Measurements from ENCODE around the gene ADAM12. TPM values are rescaled to one million over a fixed set of nuclear protein-coding genes. Genes with fewer than 3 reads are reported as not detected.

Gene ADAM12
- total RNA-seq, 4 donors from 2014 or later = under 0.01 to 60.8 (median 0.64) TPM; not detected in 1

- no peak for TF ChIP-seq POLR2A (IDR thresholded peaks at IDR 0.05)
- TF ChIP-seq CTCF (IDR thresholded peaks at IDR 0.05) = no peak
- intact Hi-C loops (cut with DNase I; ENCODE audit: low total_unique reads) = no loop called here
Measured at GRCh38 chr10:126417220-126417825, 29.0 kb upstream of the ADAM12 start.

GRCh38 chr10:126409821-126410220, 21.5 kb upstream of the ADAM12 start:
- no peaks in the 10 kb centered on the region for H3K36me3 ChIP-seq
- intact Hi-C loops (cut with DNase I; ENCODE audit: low total_unique reads) = no loop called here
- H3K4me1 ChIP-seq = no peaks in the 10 kb centered on the region
- no peak for DNase-seq
- H3K9me3 ChIP-seq = no peaks in the 10 kb centered on the region
- no peak overlapping the region for H3K27ac ChIP-seq
- TF ChIP-seq CTCF (IDR thresholded peaks at IDR 0.05) (no peak), POLR2A (IDR thresholded peaks at IDR 0.05) (no peak)
- no peaks in the 10 kb centered on the region for H3K27me3 ChIP-seq
- H3K4me3 ChIP-seq = no peak overlapping the region

More at GRCh38 chr10:126417220-126417825, 29.0 kb upstream of the ADAM12 start:
- Histone ChIP-seq H3K36me3 (no peaks in the 10 kb centered on the region), H3K4me3 (no peak overlapping the region), H3K27me3 (no peaks in the 10 kb centered on the region), H3K9me3 (no peaks in the 10 kb centered on the region), H3K4me1 (no peaks in the 10 kb centered on the region), H3K27ac (no peak overlapping the region)
- DNase-seq = no peak

- TF ChIP-seq CTCF (IDR thresholded peaks at IDR 0.05) (no peak), POLR2A (IDR thresholded peaks at IDR 0.05) (no peak)
- H3K9me3 ChIP-seq = no peaks in the 10 kb centered on the region
- no peak overlapping the region for H3K4me3 ChIP-seq
- no peak overlapping the region for H3K27ac ChIP-seq
- H3K4me1 ChIP-seq = no peaks in the 10 kb centered on the region
- intact Hi-C loops (cut with DNase I; ENCODE audit: low total_unique reads) = no loop called here
- no peak for DNase-seq
- H3K36me3 ChIP-seq = no peaks in the 10 kb centered on the region
- no peaks in the 10 kb centered on the region for H3K27me3 ChIP-seq
Measured at GRCh38 chr10:126408953-126409641, 20.8 kb upstream of the ADAM12 start.

GRCh38 chr10:126407831-126408230, 19.6 kb upstream of the ADAM12 start:
- intact Hi-C loops (cut with DNase I; ENCODE audit: low total_unique reads) = no loop called here
- no peaks in the 10 kb centered on the region for H3K36me3 ChIP-seq
- no peak for DNase-seq
- no peaks in the 10 kb centered on the region for H3K9me3 ChIP-seq
- H3K4me1 ChIP-seq = no peaks in the 10 kb centered on the region
- TF ChIP-seq CTCF (IDR thresholded peaks at IDR 0.05) (no peak), POLR2A (IDR thresholded peaks at IDR 0.05) (no peak)
- H3K27ac ChIP-seq = no peak overlapping the region
- no peaks in the 10 kb centered on the region for H3K27me3 ChIP-seq
- no peak overlapping the region for H3K4me3 ChIP-seq

- no peak for DNase-seq
- Histone ChIP-seq H3K27me3 (no peaks in the 10 kb centered on the region), H3K9me3 (no peaks in the 10 kb centered on the region), H3K27ac (no peak overlapping the region), H3K4me3 (no peak overlapping the region), H3K4me1 (no peaks in the 10 kb centered on the region), H3K36me3 (no peaks in the 10 kb centered on the region)
- no peak for TF ChIP-seq POLR2A (IDR thresholded peaks at IDR 0.05)
- TF ChIP-seq CTCF (IDR thresholded peaks at IDR 0.05) = no peak
- intact Hi-C loops (cut with DNase I; ENCODE audit: low total_unique reads) = no loop called here
Measured at GRCh38 chr10:126405239-126405775, 17.0 kb upstream of the ADAM12 start.

Measured in uterus (tissue), 4 donors.